Dermis microvascular lymphatic vessel endothelial cell (primary cell): ENCODE data around the gene SAMD14. TPM values are rescaled to one million over a fixed set of nuclear protein-coding genes. Genes with fewer than 3 reads are reported as not detected.
"Not testable (repeated sequence)": the region's sequence is repeated elsewhere in the genome, so short reads cannot be mapped to it uniquely, and the experiment has no call there.

Source experiments
- DNase-seq, 2 donors: peaks; one replicate each; pipeline versions ENCODE4 v3.0.0 to v3.0.0-alpha.2; 2010; ENCODE audit warnings: low read depth in 2 of 2
- total RNA-seq: library from RNA; depleted of rRNA; stranded (reverse); fragments of >200 nt; gene quantifications from 2 replicates; pipeline ENCODE4 v1.2.1, GENCODE V29; 2014

Gene SAMD14
- total RNA-seq, 1 donor from 2014 or later, result 2.8 TPM

GRCh38 chr17:50076591-50077235 is 53.2 kb downstream of the SAMD14 start:
- no peak for DNase-seq

- no peak for DNase-seq
Observed at GRCh38 chr17:50076221-50076590, 53.8 kb downstream of the SAMD14 start.

GRCh38 chr17:50075446-50076032 is 54.4 kb downstream of the SAMD14 start:
- no peak for DNase-seq

- DNase-seq, result no peak
Observed at GRCh38 chr17:50074227-50074626, 55.7 kb downstream of the SAMD14 start.

GRCh38 chr17:50072925-50073324 is 57.0 kb downstream of the SAMD14 start:
- no peak for DNase-seq

- DNase-seq, result no peak
Observed at GRCh38 chr17:50072130-50072529, 57.8 kb downstream of the SAMD14 start.

GRCh38 chr17:50071692-50072091 is 58.3 kb downstream of the SAMD14 start:
- DNase-seq, result no peak

- DNase-seq, result no peak
Observed at GRCh38 chr17:50070908-50071680, 58.9 kb downstream of the SAMD14 start.

- no peak for DNase-seq
Observed at GRCh38 chr17:50067996-50068395, 62.0 kb downstream of the SAMD14 start.

- DNase-seq, result no peak
Observed at GRCh38 chr17:50066995-50067394, 63.0 kb downstream of the SAMD14 start.

- no peak for DNase-seq
Observed at GRCh38 chr17:50065056-50065455, 64.9 kb downstream of the SAMD14 start.

- peak in 1 of 2 donors; percentile 83 for DNase-seq
Observed at GRCh38 chr17:50064253-50065001, 65.5 kb downstream of the SAMD14 start.

GRCh38 chr17:50063561-50064252 is 66.3 kb downstream of the SAMD14 start:
- DNase-seq, result no peak

- DNase-seq, result peak in 1 of 2 donors; percentile 47
Observed at GRCh38 chr17:50062293-50063243, 67.4 kb downstream of the SAMD14 start.

- DNase-seq, result not testable (repeated sequence)
Observed at GRCh38 chr17:50061713-50062045, 68.3 kb downstream of the SAMD14 start.

- DNase-seq, result no peak
Observed at GRCh38 chr17:50060951-50061712, 68.8 kb downstream of the SAMD14 start.
